GM15510 (cell line): ENCODE measurements around the gene TSNAX.

Experiments used
- POLR2A ChIP-seq: IDR thresholded peaks from 3 replicates; pipeline ENCODE4 v1.6.1; 2011; ENCODE audit warnings: borderline replicate concordance; ENCODE audit not compliant: insufficient read length; ENCODE audit errors: extremely low read depth

TSNAX gene

DNA sequence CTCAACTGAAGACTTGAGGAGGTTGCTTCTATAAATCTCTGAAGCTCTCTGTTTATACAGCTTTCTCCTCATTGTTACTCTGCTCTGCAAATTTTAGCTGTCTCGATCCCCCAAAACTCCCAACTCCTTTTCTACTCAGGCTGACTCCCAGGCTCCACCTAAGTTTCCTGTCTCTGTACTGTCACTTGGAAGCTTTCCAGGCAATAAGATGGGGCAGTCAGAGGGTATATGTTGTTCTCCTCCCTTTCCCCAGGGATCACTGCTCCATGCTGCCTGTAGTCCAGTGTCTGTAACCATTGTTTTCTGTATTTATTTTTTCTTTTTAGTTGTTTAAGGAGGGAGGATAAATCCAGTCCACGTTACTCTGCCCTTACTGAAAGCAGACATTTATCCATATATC is 13.4 kb downstream of the TSNAX start:
- no peak for TF ChIP-seq POLR2A

DNA sequence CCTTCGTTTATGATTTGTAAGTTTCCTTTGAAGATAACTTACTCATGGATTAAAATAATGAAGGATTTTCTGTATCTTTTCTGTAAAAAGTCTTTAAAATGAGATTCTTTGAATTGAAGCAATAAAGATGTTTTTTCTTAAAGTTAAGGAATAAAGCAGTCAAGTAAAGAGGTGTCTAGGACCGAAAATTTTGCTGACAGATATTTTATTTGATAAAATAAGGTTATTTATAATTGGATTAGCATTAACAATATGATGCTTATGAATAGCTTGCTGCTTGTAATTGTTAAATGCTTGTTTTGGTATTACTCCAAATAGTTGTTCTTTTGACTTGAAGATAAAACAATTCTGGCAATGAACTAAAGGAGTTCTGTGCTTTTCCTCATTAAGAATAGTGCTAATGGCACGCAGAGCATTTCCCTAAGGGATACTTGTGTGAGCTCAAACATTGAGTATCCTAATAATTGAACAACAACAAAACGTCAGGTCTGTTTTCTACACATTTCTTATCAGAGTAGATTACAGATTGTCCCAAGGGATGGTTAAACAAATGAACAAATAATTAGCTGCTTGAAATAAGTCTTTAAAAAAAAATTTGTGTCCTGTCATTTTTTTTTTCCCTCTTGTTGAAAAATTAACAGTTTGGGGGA is 16.6 kb downstream of the TSNAX start:
- TF ChIP-seq POLR2A = no peak

DNA sequence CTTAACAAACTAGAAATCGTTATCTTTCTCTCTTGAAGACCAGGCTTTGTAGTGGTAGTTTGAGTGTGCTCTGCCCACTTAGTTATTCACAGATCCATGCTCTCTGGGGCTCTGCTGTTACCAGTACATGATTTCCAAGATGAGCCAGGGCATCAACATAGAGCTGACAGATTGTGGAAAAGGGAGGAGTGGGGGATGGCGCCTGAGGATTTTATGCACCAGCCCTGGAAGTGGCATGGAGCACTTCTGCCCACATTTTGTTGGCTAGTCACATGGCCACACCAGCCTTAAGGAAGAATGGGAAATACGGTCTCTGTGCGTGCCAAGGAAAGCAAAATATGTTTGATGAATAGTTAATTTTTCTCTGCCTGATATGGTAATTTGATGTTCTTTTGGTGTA is 18.2 kb downstream of the TSNAX start:
- TF ChIP-seq POLR2A = no peak

DNA sequence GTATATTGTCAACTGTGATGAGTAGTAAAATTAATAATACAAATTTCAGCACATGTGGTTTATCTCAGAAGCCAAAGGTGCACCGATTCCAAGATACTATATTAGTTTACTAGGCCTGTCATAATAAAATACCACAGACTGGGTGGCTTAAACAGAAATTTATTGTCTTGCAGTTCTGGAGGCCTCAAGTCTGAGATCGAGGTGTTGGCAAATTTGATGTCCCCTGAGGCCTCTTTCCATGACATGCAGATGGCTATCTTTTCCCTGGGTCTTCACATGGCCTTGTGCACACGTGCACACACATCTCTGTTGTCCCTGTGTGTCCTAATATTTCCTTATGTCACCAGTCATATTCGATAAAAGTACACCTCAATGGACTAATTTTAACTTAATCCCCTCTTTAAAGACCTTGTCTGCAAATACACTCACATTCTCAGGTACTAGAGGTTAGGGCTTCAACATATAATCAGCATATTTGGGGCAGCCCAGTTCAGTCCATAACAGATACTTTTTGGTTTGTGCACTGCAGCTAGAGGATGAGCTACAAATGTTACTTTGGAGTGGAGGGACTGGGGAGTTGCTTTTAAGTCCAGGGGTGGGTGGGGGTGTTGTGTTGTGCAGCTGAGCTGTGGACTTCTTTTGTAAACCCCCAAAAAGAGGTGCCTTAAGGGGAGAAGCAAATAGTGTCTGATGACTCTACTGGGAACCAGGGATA is 21.4 kb downstream of the TSNAX start:
- no peak for TF ChIP-seq POLR2A

DNA sequence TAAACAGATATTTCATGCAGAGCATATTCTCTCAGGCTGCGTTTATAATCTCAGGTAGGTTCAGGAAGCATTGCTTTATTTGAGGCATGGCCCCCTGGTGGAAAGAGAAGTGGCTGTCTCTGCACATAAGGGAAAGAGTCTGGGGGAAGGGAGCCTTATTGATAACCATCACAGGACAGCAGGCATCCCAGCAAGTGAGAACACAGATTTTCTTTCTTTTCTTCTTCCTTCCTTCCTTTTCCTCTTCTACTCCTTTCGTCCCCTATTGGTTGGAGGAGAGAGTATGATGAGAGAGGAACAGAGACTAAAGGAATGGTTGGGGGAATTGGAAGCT is 21.9 kb downstream of the TSNAX start:
- TF ChIP-seq POLR2A = no peak

DNA sequence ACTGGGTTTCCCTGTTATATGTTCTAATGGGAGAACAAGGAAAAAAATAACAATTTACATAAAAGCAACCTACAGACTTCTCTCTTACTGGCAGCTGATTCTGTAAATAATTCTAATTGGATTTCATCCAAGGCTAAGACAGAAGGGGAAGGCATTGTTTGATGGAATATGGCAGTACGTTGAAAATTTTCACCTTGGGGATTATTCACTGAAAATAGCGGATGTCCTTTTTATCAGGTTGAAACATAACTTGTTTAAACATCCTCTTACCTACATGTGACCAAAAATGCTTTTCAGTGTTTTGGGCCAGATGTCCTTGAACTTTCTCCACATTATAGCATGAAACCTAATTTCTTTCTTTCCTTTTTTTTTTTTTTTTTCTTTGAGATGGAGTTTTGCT is 24.9 kb downstream of the TSNAX start:
- no peak for TF ChIP-seq POLR2A

DNA sequence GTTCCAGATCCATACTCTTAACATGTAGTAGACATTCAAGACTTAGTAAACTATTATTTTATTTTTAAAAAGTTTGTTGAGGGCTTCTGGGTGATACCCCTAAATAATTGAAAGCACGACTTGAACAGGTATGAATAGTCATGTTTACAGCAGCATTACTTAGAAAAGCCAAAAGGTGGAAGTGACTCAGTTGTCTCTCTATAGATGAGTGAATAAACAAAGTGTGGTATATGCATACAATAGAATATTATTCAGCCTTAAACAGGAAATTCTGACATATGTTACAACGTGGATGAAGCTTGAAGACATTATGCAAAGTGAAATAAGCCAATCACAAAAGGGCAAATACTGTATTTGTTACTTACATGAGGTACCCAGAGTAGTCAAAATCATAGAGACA is 26.5 kb downstream of the TSNAX start:
- TF ChIP-seq POLR2A = no peak

DNA sequence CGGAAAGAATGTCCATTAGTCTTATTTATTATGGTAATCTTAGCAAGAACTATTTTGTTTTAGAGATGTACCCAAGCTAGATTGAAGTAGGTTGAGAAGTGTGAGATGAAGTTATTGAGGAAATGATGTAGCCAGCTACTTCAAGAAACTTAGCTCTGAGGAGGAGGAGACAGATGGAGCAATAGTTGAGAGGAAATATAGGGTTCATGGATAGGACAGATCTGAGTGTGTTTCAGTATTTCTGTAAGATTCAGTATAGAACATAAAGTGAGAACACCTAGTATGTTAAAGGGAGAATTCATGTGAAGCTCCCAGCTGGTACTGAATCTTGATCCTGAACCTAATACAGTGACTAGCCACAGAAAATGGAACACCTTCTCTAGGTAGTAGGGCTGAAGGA is 28.9 kb downstream of the TSNAX start:
- TF ChIP-seq POLR2A = no peak

DNA sequence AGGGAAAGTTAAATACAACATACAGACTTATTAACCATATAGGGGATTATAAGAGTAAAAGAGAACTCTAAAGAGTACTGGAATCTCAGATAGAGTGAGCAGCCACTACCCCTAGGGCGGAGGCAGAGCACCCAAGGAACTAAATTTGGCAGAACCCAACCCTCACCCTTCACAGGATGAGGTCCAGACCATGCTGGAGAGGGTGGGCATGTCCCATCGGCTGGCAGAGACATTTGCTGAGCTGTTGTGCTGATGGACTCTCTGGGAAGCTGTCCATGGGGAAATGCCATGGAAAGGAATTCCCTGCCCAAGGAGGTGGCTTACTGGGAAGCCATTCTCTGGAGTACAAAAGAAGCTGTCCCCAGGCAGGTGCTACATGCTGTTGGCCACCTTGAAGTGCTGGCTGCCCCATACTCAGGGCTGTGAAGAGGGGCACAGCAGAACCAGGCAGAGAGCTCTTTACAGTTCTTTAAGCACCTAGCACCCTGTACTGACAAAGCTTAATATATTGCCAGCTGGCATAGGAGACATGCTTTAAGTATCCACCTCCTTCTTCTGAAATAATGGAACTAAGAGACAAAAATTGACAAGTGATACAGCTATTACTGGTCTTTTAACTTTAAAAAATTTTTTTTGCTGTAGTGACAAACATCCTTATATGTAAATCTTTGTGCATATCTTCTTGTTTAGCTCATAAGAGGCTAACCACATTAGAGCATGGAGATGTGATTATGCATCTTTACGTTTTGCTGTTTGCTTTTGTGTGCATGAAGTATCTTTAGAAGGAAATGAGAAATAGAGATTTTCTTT is 29.6 kb downstream of the TSNAX start:
- TF ChIP-seq POLR2A = no peak

DNA sequence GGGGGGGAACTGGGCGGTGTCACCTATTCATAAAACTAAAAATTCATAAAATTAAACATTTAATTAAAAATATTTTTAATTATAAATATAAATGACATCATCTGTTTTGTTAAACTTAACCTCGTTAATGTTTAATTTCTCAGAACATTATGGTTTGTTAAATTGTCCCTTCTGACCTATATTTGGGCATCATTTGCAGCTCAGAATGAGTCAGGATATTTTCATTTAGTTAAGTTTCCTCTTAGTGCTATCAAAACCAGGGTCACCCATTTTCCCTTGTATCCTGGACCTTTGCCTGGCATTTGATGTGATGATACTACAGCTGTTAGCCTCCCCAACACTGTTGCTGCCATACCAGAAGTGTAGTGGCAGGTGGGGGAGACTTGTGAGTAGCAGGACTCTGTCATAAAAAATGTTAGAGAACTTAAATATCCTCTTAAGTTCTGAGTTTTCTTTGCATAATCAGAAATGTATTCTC is 30.3 kb downstream of the TSNAX start:
- no peak for TF ChIP-seq POLR2A

DNA sequence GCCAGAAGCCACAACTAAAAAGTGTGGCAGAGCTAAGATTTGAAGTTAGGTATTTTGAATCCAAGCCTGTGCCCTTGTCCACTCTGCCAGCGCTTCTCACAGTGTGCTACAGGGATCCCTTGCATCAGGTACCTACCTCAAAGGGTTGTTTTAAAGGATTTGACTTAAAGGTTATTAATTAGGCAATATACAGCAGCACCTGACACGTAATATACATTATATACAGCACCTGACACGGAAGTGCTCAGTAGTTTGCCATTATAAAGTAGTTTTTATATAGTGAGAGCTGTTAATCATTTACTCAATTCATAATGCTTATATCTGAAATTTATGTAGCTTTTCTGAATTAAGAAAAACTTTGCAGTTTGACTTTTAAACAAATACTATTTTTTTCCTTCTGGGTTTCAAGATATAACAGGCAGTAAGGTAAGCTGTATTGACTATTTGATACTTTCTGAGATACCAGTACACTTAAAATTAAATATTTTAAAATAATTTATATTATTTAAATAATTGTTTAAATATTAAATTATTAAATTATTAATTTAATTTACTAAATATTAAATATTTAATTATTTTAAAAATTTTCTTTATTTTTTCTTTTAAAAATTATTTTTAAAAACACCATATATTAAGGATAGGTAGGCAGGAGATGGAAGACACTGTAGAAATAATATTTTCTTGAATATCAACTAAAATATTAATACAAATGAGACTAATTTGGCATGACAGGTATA is 33.3 kb downstream of the TSNAX start:
- TF ChIP-seq POLR2A = no peak

DNA sequence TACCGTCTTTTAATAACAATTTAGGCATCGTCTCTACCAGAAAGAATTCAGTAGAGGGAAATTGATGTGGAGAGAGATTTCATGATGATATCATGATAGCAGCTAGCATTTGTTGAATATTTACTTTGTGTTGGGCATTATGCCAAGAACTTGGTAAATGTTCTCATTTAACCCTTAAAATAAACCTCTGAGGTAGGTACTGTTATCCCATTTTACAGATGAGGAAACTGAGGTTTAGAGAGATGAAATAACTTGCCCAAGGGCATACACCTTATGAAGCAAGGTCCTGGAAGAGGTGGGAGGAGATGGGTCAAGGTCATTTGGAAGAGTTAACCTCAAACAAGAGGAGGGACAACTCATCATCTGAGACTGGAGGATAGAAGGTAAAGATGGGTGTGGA is 34.8 kb downstream of the TSNAX start:
- no peak for TF ChIP-seq POLR2A

DNA sequence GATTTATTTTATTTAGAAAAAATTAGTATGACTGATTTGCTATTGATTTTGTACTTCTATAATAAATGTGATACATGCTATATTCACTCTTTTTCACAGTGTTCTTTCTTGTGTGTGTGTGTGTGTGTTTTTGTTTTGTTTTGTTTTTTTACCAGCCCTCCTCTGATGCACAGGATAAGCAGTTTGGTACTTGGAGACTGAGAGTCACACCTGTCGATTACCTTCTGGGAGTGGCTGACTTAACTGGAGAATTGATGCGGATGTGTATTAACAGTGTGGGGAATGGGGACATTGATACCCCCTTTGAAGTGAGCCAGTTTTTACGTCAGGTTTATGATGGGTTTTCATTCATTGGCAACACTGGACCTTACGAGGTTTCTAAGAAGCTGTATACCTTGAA is 35.9 kb downstream of the TSNAX start:
- TF ChIP-seq POLR2A = no peak

DNA sequence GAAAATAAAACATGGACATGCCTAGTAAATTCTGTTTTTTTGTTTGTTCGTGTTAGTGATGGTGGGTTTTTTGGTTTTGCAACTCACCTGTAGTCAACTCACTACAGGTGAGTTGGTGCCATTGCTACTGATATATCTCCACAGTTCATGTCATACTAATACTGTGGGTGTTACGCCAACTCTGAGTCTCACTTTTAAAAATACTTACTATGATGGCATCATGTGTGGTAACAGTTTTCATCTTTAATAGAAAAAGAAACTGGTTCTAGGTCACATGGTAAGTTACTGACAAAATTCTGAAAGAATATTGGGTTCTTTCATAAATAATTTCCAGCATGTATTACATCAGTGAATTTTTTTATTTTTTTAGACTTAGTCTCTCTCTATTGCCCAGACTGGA is 38.0 kb downstream of the TSNAX start:
- TF ChIP-seq POLR2A = no peak

DNA sequence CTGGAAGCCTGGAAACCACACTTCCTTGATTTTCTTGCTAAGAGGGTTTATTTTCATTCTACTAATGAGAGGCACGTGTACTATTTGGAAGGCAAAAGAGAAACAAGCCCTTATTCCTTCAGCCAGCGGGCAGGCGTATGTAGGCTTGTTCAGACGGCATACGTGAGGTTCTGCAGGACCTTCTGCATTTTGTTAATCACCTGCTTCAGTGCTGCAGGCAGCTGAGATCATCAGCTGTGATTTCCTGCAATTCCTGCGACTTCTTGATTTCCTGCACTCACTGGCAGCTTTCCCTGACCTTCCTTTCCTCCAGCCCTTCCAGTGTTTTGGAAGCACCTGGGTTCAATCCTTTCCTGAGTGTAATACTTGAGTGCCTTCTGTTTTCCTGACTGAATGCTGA is 43.4 kb downstream of the TSNAX start:
- TF ChIP-seq POLR2A = no peak
